Measurements from ENCODE around the gene ATP10A.
A peak's percentile ranks its signal among the peaks of the same experiment; 100 is the strongest.

Gene ATP10A

GRCh38 chr15:25869701-25870100 is 6.6 kb upstream of the ATP10A start:
- no peak for DNase-seq
- Histone ChIP-seq H3K9me3 (no peaks in the 10 kb centered on the region), H3K4me1 (no peaks in the 10 kb centered on the region), H3K27ac (no peak overlapping the region), H3K27me3 (no peaks in the 10 kb centered on the region), H3K36me3 (no peaks in the 10 kb centered on the region), H3K4me3 (no peak overlapping the region)
- TF ChIP-seq, protein P1, sequence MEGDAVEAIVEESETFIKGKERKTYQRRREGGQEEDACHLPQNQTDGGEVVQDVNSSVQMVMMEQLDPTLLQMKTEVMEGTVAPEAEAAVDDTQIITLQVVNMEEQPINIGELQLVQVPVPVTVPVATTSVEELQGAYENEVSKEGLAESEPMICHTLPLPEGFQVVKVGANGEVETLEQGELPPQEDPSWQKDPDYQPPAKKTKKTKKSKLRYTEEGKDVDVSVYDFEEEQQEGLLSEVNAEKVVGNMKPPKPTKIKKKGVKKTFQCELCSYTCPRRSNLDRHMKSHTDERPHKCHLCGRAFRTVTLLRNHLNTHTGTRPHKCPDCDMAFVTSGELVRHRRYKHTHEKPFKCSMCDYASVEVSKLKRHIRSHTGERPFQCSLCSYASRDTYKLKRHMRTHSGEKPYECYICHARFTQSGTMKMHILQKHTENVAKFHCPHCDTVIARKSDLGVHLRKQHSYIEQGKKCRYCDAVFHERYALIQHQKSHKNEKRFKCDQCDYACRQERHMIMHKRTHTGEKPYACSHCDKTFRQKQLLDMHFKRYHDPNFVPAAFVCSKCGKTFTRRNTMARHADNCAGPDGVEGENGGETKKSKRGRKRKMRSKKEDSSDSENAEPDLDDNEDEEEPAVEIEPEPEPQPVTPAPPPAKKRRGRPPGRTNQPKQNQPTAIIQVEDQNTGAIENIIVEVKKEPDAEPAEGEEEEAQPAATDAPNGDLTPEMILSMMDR (IDR thresholded peaks at IDR 0.05) = no peak
- intact Hi-C loops (cut with DNase I; ENCODE audit: low total_unique reads) = loop anchor here (10.0 kb wide), 1 partner anchor 65 kb away; no protein-coding TSS in a partner anchor

- no peak for DNase-seq
- no peaks in the 10 kb centered on the region for H3K9me3 ChIP-seq
- H3K27me3 ChIP-seq = no peaks in the 10 kb centered on the region
- H3K36me3 ChIP-seq = no peaks in the 10 kb centered on the region
- H3K4me3 ChIP-seq = no peak overlapping the region
- TF ChIP-seq, protein P1 (IDR thresholded peaks at IDR 0.05) = no peak
- intact Hi-C loops (cut with DNase I; ENCODE audit: low total_unique reads) = loop anchor here (10.0 kb wide), 1 partner anchor 68 kb away; no protein-coding TSS in a partner anchor
- no peak overlapping the region for H3K27ac ChIP-seq
- peaks cover 0 to 10% (median 7%) of the 10 kb centered on the region in 4 donors for H3K4me1 ChIP-seq
These were observed 3.7 kb upstream of the ATP10A start for GRCh38 chr15:25866874-25867273.

- Histone ChIP-seq H3K27me3 (no peaks in the 10 kb centered on the region), H3K27ac (no peak overlapping the region)
These were observed 3.1 kb upstream of the ATP10A start for GRCh38 chr15:25866251-25866650.

DNA sequence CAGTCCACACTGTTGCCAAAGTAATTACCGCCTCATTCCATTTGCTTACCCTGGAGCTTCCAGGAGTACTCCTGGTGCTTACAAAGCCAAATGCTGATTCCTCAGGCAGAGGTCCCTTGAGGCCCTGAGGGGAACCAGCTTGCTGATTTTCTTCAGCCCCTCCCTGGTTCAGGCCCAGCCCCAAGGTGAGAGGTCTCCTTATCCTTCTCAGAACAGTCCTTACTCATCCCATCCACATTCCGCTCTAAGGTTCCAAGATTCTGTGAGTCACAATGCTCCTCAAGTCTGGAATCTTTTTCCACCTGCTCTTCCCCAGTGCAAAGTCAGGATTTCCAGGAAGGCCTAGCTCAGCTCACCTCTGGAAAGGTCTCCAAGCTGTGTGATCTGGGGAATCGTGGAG is 1.8 kb upstream of the ATP10A start:
- no peaks in the 10 kb centered on the region for H3K27me3 ChIP-seq
- H3K9me3 ChIP-seq = no peaks in the 10 kb centered on the region
- intact Hi-C loops (cut with DNase I; ENCODE audit: low total_unique reads) = loop anchor here (5.0 to 10.0 kb wide), 2 partner anchors 68 to 70 kb away; no protein-coding TSS in a partner anchor
- TF ChIP-seq, protein P1 (IDR thresholded peaks at IDR 0.05) = no peak
- no peak for DNase-seq
- no peak overlapping the region for H3K4me3 ChIP-seq
- no peak overlapping the region for H3K27ac ChIP-seq
- no peaks in the 10 kb centered on the region for H3K36me3 ChIP-seq
- H3K4me1 ChIP-seq = peaks cover 0 to 25% (median 14%) of the 10 kb centered on the region in 4 donors

More at GRCh38 chr15:25866251-25866650, 3.1 kb upstream of the ATP10A start:
- Histone ChIP-seq H3K4me3 (no peak overlapping the region), H3K9me3 (no peaks in the 10 kb centered on the region), H3K4me1 (peaks cover 0 to 14% (median 8%) of the 10 kb centered on the region in 4 donors), H3K36me3 (no peaks in the 10 kb centered on the region)
- intact Hi-C loops (cut with DNase I; ENCODE audit: low total_unique reads) = loop anchor here (10.0 kb wide), 1 partner anchor 69 kb away; no protein-coding TSS in a partner anchor
- TF ChIP-seq, protein P1 (IDR thresholded peaks at IDR 0.05) = no peak
- no peak for DNase-seq

- TF ChIP-seq, protein P1 (IDR thresholded peaks at IDR 0.05) = no peak
- H3K36me3 ChIP-seq = no peaks in the 10 kb centered on the region
- peak overlapping the region; percentile 96 for H3K27ac ChIP-seq
- peak overlapping the region; percentile 82 to 88 for H3K4me3 ChIP-seq
- peaks cover 0 to 32% (median 20%) of the 10 kb centered on the region in 4 donors for H3K4me1 ChIP-seq
- intact Hi-C loops (cut with DNase I; ENCODE audit: low total_unique reads) = loop anchor here (2.0 to 10.0 kb wide), 3 partner anchors 67 to 127 kb away; no protein-coding TSS in a partner anchor
- H3K27me3 ChIP-seq = no peaks in the 10 kb centered on the region
- no peaks in the 10 kb centered on the region for H3K9me3 ChIP-seq
- no peak for DNase-seq
These were observed 947 bp upstream of the ATP10A start for GRCh38 chr15:25863968-25864580.
